Liver (tissue), 9 donors: ENCODE data around the gene TMEM260. TPM values are rescaled to one million over a fixed set of nuclear protein-coding genes. Genes with fewer than 3 reads are reported as not detected.

Source experiments
- DNase-seq: peaks from one replicate; pipeline ENCODE4 v3.0.0-alpha.2; 2017; ENCODE audit warnings: low spot score
- H3K27ac ChIP-seq, 2 donors: one replicate each; pipeline ENCODE4 v1.7.0; 2013; ENCODE audit warnings: inconsistent platforms in 2 of 2, low read length in 2 of 2, control low read depth in 1 of 2, low read depth in 1 of 2, mild to moderate bottlenecking in 1 of 2
- H3K27me3 ChIP-seq, 4 donors: one replicate each; pipeline versions ENCODE4 v1.6.1 to v1.7.0; 2013; ENCODE audit warnings: low read length in 3 of 4, inconsistent platforms in 1 of 4, mild to moderate bottlenecking in 1 of 4, moderate library complexity in 1 of 4; ENCODE audit not compliant: control insufficient read depth in 4 of 4, insufficient read depth in 4 of 4
- H3K36me3 ChIP-seq, 4 donors: one replicate each; pipeline versions ENCODE4 v1.6.1 to v1.7.0; 2013; ENCODE audit warnings: low read length in 3 of 4, mild to moderate bottlenecking in 3 of 4, low read depth in 1 of 4, moderate library complexity in 1 of 4; ENCODE audit not compliant: control insufficient read depth in 4 of 4, insufficient read depth in 3 of 4
- H3K4me1 ChIP-seq, 4 donors: one replicate each; pipeline versions ENCODE4 v1.6.1 to v1.7.0; 2013; ENCODE audit warnings: low read length in 3 of 4, mild to moderate bottlenecking in 3 of 4, moderate library complexity in 1 of 4; ENCODE audit not compliant: control insufficient read depth in 4 of 4, insufficient read depth in 4 of 4
- H3K4me3 ChIP-seq, 3 donors: one replicate each; pipeline versions ENCODE4 v1.6.1 to v1.7.0; 2013; ENCODE audit warnings: low read length in 3 of 3, control low read depth in 1 of 3, low read depth in 1 of 3, mild to moderate bottlenecking in 1 of 3
- H3K9ac ChIP-seq, 2 donors: one replicate each; pipeline ENCODE4 v1.7.0; 2013; ENCODE audit warnings: low read length in 2 of 2, mild to moderate bottlenecking in 2 of 2, moderate library complexity in 2 of 2, control low read depth in 1 of 2, low read depth in 1 of 2
- H3K9me3 ChIP-seq, 4 donors: one replicate each; pipeline versions ENCODE4 v1.6.1 to v1.7.0; 2013; ENCODE audit warnings: low read length in 3 of 4; ENCODE audit not compliant: control insufficient read depth in 4 of 4
- ATF3 ChIP-seq: IDR thresholded peaks from 2 replicates; pipeline ENCODE4 v1.6.1; 2016; ENCODE audit warnings: antibody characterized with exemption
- CTCF ChIP-seq: fragments of 150-350 bp; IDR thresholded peaks from 2 replicates; pipeline ENCODE4 v1.5.1; 2017; ENCODE audit warnings: improper control_type of control experiment, low read depth, low read length; ENCODE audit not compliant: missing input control
- EGR1 ChIP-seq, 2 donors: IDR thresholded peaks; 2 replicates each; pipeline ENCODE4 v1.6.1; 2016 to 2018; ENCODE audit warnings: antibody characterized with exemption in 2 of 2, low read depth in 2 of 2
- FOXA1 ChIP-seq: IDR thresholded peaks from 2 replicates; pipeline ENCODE4 v1.6.1; 2016; ENCODE audit warnings: antibody characterized with exemption
- FOXA2 ChIP-seq: IDR thresholded peaks from 2 replicates; pipeline ENCODE4 v1.6.1; 2016; ENCODE audit warnings: antibody characterized with exemption
- GABPA ChIP-seq, 2 donors: IDR thresholded peaks in 1 of 2; conservative IDR thresholded peaks in 1 of 2; 2 replicates each; pipeline ENCODE4 v1.6.1; 2016; ENCODE audit warnings: antibody characterized with exemption in 2 of 2, mild to moderate bottlenecking in 1 of 2, moderate library complexity in 1 of 2
- HNF4A ChIP-seq, 2 donors: conservative IDR thresholded peaks; 2 replicates each; pipeline ENCODE4 v1.6.1; 2016; ENCODE audit warnings: antibody characterized with exemption in 2 of 2, mild to moderate bottlenecking in 2 of 2
- HNF4G ChIP-seq: IDR thresholded peaks from 2 replicates; pipeline ENCODE4 v1.6.1; 2016; ENCODE audit warnings: antibody characterized with exemption
- JUND ChIP-seq, 2 donors: IDR thresholded peaks; 2 replicates each; pipeline ENCODE4 v1.6.1; 2016; ENCODE audit warnings: antibody characterized with exemption in 2 of 2
- MAX ChIP-seq: IDR thresholded peaks from 2 replicates; pipeline ENCODE4 v1.6.1; 2016; ENCODE audit warnings: antibody characterized with exemption
- NR2F2 ChIP-seq: IDR thresholded peaks from 2 replicates; pipeline ENCODE4 v1.6.1; 2016; ENCODE audit warnings: antibody characterized with exemption
- RAD21 ChIP-seq, 2 donors: IDR thresholded peaks; 2 replicates each; pipeline ENCODE4 v1.6.1; 2016; ENCODE audit warnings: antibody characterized with exemption in 2 of 2, mild to moderate bottlenecking in 2 of 2
- REST ChIP-seq: IDR thresholded peaks from 2 replicates; pipeline ENCODE4 v1.6.1; 2016; ENCODE audit warnings: antibody characterized with exemption, mild to moderate bottlenecking
- RXRA ChIP-seq, 2 donors: IDR thresholded peaks; 2 replicates each; pipeline ENCODE4 v1.6.1; 2017 to 2018; ENCODE audit warnings: antibody characterized with exemption in 2 of 2, mild to moderate bottlenecking in 1 of 2
- SP1 ChIP-seq: IDR thresholded peaks from 2 replicates; pipeline ENCODE4 v1.6.1; 2018; ENCODE audit warnings: antibody characterized with exemption, mild to moderate bottlenecking
- TAF1 ChIP-seq: conservative IDR thresholded peaks from 2 replicates; pipeline ENCODE4 v1.6.1; 2016; ENCODE audit warnings: antibody characterized with exemption, mild to moderate bottlenecking
- YY1 ChIP-seq: IDR thresholded peaks from 2 replicates; pipeline ENCODE4 v1.6.1; 2016; ENCODE audit warnings: antibody characterized with exemption, mild to moderate bottlenecking
- ZBTB33 ChIP-seq: IDR thresholded peaks from 2 replicates; pipeline ENCODE4 v1.6.1; 2016; ENCODE audit warnings: antibody characterized with exemption
- WGBS: extraction: QIAGEN DNeasy Blood & Tissue Kit; methylation state at CpG from one replicate; pipeline ENCODE4 v1.1.7; 2013; 5-methylcytosine and 5-hydroxymethylcytosine counted together
- polyA plus RNA-seq, 2 donors: library from polyadenylated mRNA; stranded (reverse) in 1 of 2; unstranded in 1 of 2; fragments of 200-250 nt in 1 of 2; fragments of >200 nt in 1 of 2; fragmentation: Nextera tagmentation in 1 of 2; extraction: Ambion mirVana in 1 of 2; gene quantifications; one replicate each; pipeline versions ENCODE4 v1.2.1 to v1.2.3, GENCODE V29; 2013 to 2015
- total RNA-seq, 2 donors: library from RNA; depleted of rRNA; stranded (reverse); fragments of >200 nt; gene quantifications; one replicate each; pipeline ENCODE4 v1.2.3, GENCODE V29; 2014
- donor health status: healthy.
- donor health status: healthy.
- donor health status: healthy.
- donor health status: healthy.
- donor health status: healthy.

Gene TMEM260
- total and polyA plus RNA-seq, 4 donors, result 4.9 to 11.6 (median 9.0) TPM

DNA sequence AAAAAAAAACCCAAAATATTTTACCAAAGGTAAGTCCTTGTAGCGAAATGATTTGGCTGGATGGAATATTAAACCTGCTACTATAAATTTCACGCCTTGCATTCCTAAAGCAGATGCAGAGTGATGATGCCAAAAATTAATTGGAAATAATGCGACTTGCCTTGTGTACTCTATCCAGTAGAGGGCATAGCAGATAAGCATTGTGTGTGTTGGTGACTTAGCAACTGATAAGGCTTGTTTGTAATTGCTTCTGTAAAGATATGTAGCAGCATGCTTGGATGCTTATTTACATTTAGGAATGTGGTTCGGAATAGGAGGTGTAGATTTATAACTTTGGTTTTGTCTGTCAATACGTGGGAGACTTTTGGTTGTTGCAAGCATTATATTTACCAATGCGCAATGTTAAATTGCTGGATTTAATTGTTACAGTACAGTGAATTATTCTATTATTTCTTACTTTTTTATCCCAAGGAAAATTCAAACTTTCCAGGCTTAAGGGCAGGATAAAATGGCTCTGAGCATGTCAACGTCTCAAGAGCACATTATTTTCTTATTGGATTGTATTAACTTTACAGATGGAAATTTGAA lies 80.5 kb downstream of the TMEM260 start:
- DNase-seq, result no peak
- no peaks in the 10 kb centered on the region for H3K27me3 ChIP-seq
- no peaks in the 10 kb centered on the region for H3K9me3 ChIP-seq
- no peak overlapping the region for H3K9ac ChIP-seq
- H3K4me3 ChIP-seq, result no peak overlapping the region
- H3K27ac ChIP-seq, result no peak overlapping the region
- H3K36me3 ChIP-seq, result no peaks in the 10 kb centered on the region
- TF ChIP-seq TAF1, result no peak
- peak; percentile 89 to 92 for TF ChIP-seq RAD21 (IDR thresholded peaks at IDR 0.05)
- TF ChIP-seq FOXA1, result no peak
- TF ChIP-seq YY1, result no peak
- no peak for TF ChIP-seq HNF4G
- no peak for TF ChIP-seq SP1
- TF ChIP-seq RXRA (IDR thresholded peaks at IDR 0.05), result no peak
- TF ChIP-seq MAX, result no peak
- peak; percentile 69 for TF ChIP-seq CTCF
- no peak for TF ChIP-seq HNF4A (conservative IDR thresholded peaks at IDR 0.05)
- no peak for TF ChIP-seq REST
- no peak for TF ChIP-seq FOXA2
- TF ChIP-seq NR2F2, result no peak
- no peak for TF ChIP-seq ZBTB33
- WGBS, result 37% methylated on average over 7 of the region's 7 CpGs
- H3K4me1 ChIP-seq, result peaks cover 0 to 11% (median 4%) of the 10 kb centered on the region in 4 donors

DNA sequence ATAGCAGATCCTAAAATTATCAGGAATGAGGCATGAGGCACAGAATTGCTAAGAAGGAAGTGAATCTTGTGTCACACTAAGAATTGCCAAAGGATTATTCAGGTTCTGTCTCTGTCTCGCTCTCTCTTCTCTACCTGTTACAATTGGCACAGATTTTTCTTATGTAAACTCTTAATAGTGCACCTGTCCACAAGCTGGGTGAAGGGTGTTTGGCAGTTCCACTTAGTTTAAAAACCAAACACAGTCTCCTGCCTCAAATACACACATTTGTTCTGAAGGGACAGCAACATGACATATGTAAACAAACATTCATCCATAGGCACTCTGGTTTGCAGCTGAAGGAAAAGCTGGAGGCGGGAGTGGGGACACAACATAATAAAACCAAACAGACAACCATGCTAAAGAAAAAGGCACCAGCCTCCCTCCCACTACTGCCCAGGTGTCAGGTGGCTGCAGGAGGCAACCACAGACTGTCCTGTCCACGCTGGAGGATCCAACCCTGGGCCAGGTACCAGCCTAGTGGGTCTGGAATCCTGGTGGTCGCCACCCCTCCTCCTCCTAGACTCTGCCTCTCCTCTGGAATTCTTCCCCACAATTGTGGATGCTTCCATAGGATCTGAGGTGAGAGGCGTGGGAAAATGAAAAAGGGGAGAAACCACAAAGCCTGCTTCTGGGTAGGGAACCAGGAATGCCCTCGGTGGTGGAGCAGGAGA lies 81.2 kb downstream of the TMEM260 start:
- Histone ChIP-seq H3K27ac (no peak overlapping the region), H3K27me3 (no peaks in the 10 kb centered on the region), H3K9ac (no peak overlapping the region), H3K4me1 (peaks cover 0 to 11% (median 4%) of the 10 kb centered on the region in 4 donors), H3K36me3 (no peaks in the 10 kb centered on the region), H3K9me3 (no peaks in the 10 kb centered on the region), H3K4me3 (no peak overlapping the region)
- WGBS, result 70% methylated on average over 6 of the region's 6 CpGs
- DNase-seq, result no peak
- no peak for TF ChIP-seq ATF3
- TF ChIP-seq MAX, result no peak
- no peak for TF ChIP-seq FOXA2
- no peak for TF ChIP-seq RXRA (IDR thresholded peaks at IDR 0.05)
- TF ChIP-seq GABPA (IDR thresholded peaks at IDR 0.05 in 1 of 2, conservative IDR thresholded peaks at IDR 0.05 in 1 of 2), result no peak
- TF ChIP-seq RAD21 (IDR thresholded peaks at IDR 0.05), result no peak
- no peak for TF ChIP-seq EGR1 (IDR thresholded peaks at IDR 0.05; ENCODE audit: low read depth in 2 of 2)
- TF ChIP-seq YY1, result no peak
- TF ChIP-seq HNF4G, result no peak
- no peak for TF ChIP-seq CTCF
- no peak for TF ChIP-seq TAF1
- no peak for TF ChIP-seq FOXA1
- TF ChIP-seq JUND (IDR thresholded peaks at IDR 0.05), result no peak
- TF ChIP-seq NR2F2, result no peak
- TF ChIP-seq SP1, result no peak
- TF ChIP-seq HNF4A (conservative IDR thresholded peaks at IDR 0.05), result no peak
